BJ (cell line): ENCODE data around the gene CHAF1A. TPM values are rescaled to one million over a fixed set of nuclear protein-coding genes. Genes with fewer than 3 reads are reported as not detected.

Source experiments
- CTCF ChIA-PET: fragments of 350-600 bp; formaldehyde crosslinking; extraction: SDS; loops from one replicate; lab custom pipeline; 2021; ENCODE audit warnings: antibody characterized with exemption, inconsistent platforms; lab: Yijun Ruan, JAX
- POLR2A ChIA-PET: fragments of 300-600 bp; sonication (Branson Sonifier 250); formaldehyde crosslinking; extraction: SDS; loops from one replicate; lab custom pipeline; 2021; ENCODE audit warnings: antibody characterized with exemption; lab: Charles Lee
- DNase-seq: peaks from one replicate; pipeline ENCODE4 v3.0.0-alpha.2; 2011; ENCODE audit warnings: low read depth
- H3K27me3 ChIP-seq: 2 replicates; pipeline ENCODE4 v1.6.0; 2011; ENCODE audit warnings: low read length; ENCODE audit not compliant: control insufficient read depth, insufficient read depth
- H3K36me3 ChIP-seq: 2 replicates; pipeline ENCODE4 v1.5.1; 2011; ENCODE audit warnings: low read length; ENCODE audit not compliant: control insufficient read depth, insufficient read depth
- H3K4me3 ChIP-seq: 2 replicates; pipeline ENCODE4 v1.5.1; 2011; ENCODE audit warnings: low read depth, mild to moderate bottlenecking, control low read depth, low read length
- CTCF ChIP-seq: IDR thresholded peaks from 2 replicates; pipeline ENCODE4 v1.5.1; 2011; ENCODE audit warnings: low read depth, mild to moderate bottlenecking, control low read depth, inconsistent platforms, low read length, moderate library complexity; ENCODE audit not compliant: insufficient read depth
- polyA plus RNA-seq: library from polyadenylated mRNA; depleted of rRNA; stranded (reverse); fragments of >200 nt; gene quantifications from 2 replicates; pipeline ENCODE4 v1.2.3, GENCODE V29; 2011

The CHAF1A gene
- polyA plus RNA-seq, 1 experiment, result 11.4 TPM

GRCh38 chr19:4471403-4472173 lies 69.1 kb downstream of the CHAF1A start:
- Histone ChIP-seq H3K4me3 (peak overlapping the region; percentile 47), H3K27me3 (no peaks in the 10 kb centered on the region), H3K36me3 (peaks cover 4% of the 10 kb centered on the region)
- ChIA-PET POLR2A (interaction anchor here (0.9 to 1.2 kb wide), 3 partner anchors 15 to 76 kb away, joined by 3 to 8 read pairs (median 6); no protein-coding TSS in a partner anchor), CTCF (interaction anchor here (0.8 to 1.2 kb wide), 5 partner anchors 52 to 225 kb away, joined by 3 to 5 read pairs (median 3); partner anchors contain the start of genes SH3GL1 and YJU2)
- peak; percentile 100 for DNase-seq
- no peak for TF ChIP-seq CTCF

GRCh38 chr19:4472174-4472974 lies 69.9 kb downstream of the CHAF1A start, which contains the start of gene HDGFL2:
TSS of gene HDGFL2 (plus strand) at chr19:4472297. CDS start at chr19:4472351, 54 bp downstream.
- TF ChIP-seq CTCF, result no peak
- ChIA-PET POLR2A (interaction anchor here (0.9 to 1.2 kb wide), 2 partner anchors 17 to 77 kb away, joined by 3 to 8 read pairs; no protein-coding TSS in a partner anchor), CTCF (interaction anchor here (0.6 kb wide), 1 partner anchor 16 kb away, joined by 4 read pairs; no protein-coding TSS in a partner anchor)
- H3K4me3 ChIP-seq, result peak within 1 kb of the TSS; percentile 92
- H3K36me3 ChIP-seq, result peaks cover 10% of the 10 kb centered on the region
- no peaks in the 10 kb centered on the region for H3K27me3 ChIP-seq
- DNase-seq, result no peak

- Histone ChIP-seq H3K27me3 (no peaks in the 10 kb centered on the region), H3K4me3 (peak overlapping the region; percentile 92), H3K36me3 (peaks cover 12% of the 10 kb centered on the region)
- TF ChIP-seq CTCF, result no peak
- ChIA-PET POLR2A (no interaction called here), CTCF (interaction anchor here (0.6 kb wide), 1 partner anchor 16 kb away, joined by 4 read pairs; no protein-coding TSS in a partner anchor)
- DNase-seq, result no peak
Measured at GRCh38 chr19:4473011-4473762, 70.7 kb downstream of the CHAF1A start.

- no peak for DNase-seq
- Histone ChIP-seq H3K4me3 (peak overlapping the region; percentile 92), H3K36me3 (peaks cover 16% of the 10 kb centered on the region), H3K27me3 (no peaks in the 10 kb centered on the region)
- ChIA-PET POLR2A (no interaction called here), CTCF (interaction anchor here (0.8 to 1.1 kb wide), 2 partner anchors 50 to 206 kb away, joined by 3 read pairs; no protein-coding TSS in a partner anchor)
- no peak for TF ChIP-seq CTCF
Measured at GRCh38 chr19:4473763-4474513, 71.5 kb downstream of the CHAF1A start.
